ENCODE results near the gene MYO1C.

GRCh38 chr17:1420981-1421380 is 71.5 kb downstream of the MYO1C start:
- TF ChIP-seq JUN (CRISPR knock-in tag; IDR thresholded peaks at IDR 0.05) (no peak), RELA (CRISPR knock-in tag; IDR thresholded peaks at IDR 0.05; ENCODE audit: borderline replicate concordance) (no peak), ARID4B (CRISPR knock-in tag; IDR thresholded peaks at IDR 0.05; ENCODE audit: borderline replicate concordance) (no peak), CTCF (IDR thresholded peaks at IDR 0.05) (no peak)

All from WTC11 (cell line).